Measurements from ENCODE around the gene STYXL1. TPM values are rescaled to one million over a fixed set of nuclear protein-coding genes. Genes with fewer than 3 reads are reported as not detected.

STYXL1 gene
- total RNA-seq, 2 donors from 2014 or later: 69.8 to 72.0 TPM

DNA sequence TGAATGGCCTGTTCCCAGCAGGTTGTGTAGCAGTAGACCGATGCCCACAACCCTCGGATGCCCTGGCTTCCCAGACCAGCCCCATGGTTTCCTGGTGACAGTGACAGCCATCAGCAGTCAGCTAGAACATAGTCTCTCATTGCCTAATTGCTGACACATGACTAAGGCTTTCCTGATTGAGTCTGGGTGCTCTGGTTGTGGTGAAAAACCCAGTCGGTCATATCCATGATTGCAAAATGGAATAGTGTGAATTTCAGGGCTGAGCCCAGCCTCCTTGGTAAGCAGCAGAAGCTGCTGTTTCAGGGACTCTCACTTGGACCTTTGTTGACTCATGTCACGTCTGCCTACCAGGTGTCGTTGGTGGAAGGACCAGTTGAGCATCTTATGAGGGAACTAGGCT is 96.3 kb downstream of the STYXL1 start:
- Histone ChIP-seq H3K27me3 (ENCODE audit: control insufficient read depth, insufficient read depth, low read length, poor library complexity, severe bottlenecking) (no peaks in the 10 kb centered on the region), H3K27ac (ENCODE audit: low read depth, low read length) (no peak overlapping the region), H3K4me1 (ENCODE audit: control insufficient read depth, insufficient read depth, low read length) (no peaks in the 10 kb centered on the region), H3K9me3 (ENCODE audit: control insufficient read depth, low read length) (no peaks in the 10 kb centered on the region), H3K4me3 (ENCODE audit: low read length) (no peak overlapping the region), H3K36me3 (ENCODE audit: control insufficient read depth, insufficient read depth, low read length) (peaks cover 24% of the 10 kb centered on the region), H3K9ac (ENCODE audit: extremely low read depth, low read length, poor library complexity, severe bottlenecking) (no peak overlapping the region)
- peaks cover 13% of the 10 kb centered on the region for H3K9me3 Mint-ChIP-seq
- H3K36me3 Mint-ChIP-seq (ENCODE audit: low read depth): peaks cover 35% of the 10 kb centered on the region
- H3K27me3 Mint-ChIP-seq (ENCODE audit: insufficient read depth): no peaks in the 10 kb centered on the region
- H3K27ac Mint-ChIP-seq: no peak overlapping the region
- TF ChIP-seq, protein P1, sequence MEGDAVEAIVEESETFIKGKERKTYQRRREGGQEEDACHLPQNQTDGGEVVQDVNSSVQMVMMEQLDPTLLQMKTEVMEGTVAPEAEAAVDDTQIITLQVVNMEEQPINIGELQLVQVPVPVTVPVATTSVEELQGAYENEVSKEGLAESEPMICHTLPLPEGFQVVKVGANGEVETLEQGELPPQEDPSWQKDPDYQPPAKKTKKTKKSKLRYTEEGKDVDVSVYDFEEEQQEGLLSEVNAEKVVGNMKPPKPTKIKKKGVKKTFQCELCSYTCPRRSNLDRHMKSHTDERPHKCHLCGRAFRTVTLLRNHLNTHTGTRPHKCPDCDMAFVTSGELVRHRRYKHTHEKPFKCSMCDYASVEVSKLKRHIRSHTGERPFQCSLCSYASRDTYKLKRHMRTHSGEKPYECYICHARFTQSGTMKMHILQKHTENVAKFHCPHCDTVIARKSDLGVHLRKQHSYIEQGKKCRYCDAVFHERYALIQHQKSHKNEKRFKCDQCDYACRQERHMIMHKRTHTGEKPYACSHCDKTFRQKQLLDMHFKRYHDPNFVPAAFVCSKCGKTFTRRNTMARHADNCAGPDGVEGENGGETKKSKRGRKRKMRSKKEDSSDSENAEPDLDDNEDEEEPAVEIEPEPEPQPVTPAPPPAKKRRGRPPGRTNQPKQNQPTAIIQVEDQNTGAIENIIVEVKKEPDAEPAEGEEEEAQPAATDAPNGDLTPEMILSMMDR (conservative IDR thresholded peaks at IDR 0.05): no peak
- 97 to 100% methylated on average over 1 to 5 of the region's 5 CpGs for WGBS, 2 experiments (ENCODE audit: insufficient coverage in 1 of 2, insufficient read length in 1 of 2)
- DNase-seq: no peak
- H3K4me1 Mint-ChIP-seq: peaks cover 3% of the 10 kb centered on the region
- no peak overlapping the region for H3K4me3 Mint-ChIP-seq

DNA sequence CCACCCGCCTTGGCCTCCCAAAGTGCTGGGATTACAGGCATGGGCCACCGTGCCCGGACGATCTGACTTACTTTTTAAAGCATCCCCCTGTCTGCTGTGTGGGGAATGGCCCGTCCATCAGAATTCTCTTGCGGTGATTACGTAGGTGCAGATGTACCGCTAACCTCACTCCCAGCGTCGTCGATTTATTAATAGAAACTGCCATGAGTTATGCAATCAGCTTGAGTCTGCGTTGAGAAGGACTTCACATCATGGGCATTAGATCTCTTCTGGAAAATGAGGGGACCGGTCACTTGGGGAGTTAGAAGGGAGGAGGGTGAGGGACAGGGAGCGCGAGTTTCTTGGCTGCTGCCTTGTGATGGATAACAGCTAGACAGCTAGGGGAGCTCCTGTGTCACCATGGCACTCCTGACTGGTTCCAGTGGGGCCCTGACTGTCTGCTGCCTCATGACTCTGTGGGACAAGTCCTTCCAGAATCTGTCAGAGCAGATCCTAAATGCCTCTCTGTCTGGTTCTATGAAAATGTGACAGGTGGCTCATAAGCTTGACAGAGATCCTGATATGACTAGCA is 97.6 kb downstream of the STYXL1 start:
- Mint-ChIP-seq H3K4me3 (no peak overlapping the region), H3K27me3 (ENCODE audit: insufficient read depth) (no peaks in the 10 kb centered on the region), H3K4me1 (no peaks in the 10 kb centered on the region), H3K9me3 (peaks cover 13% of the 10 kb centered on the region), H3K27ac (no peak overlapping the region), H3K36me3 (ENCODE audit: low read depth) (peaks cover 23% of the 10 kb centered on the region)
- TF ChIP-seq, protein P1 (conservative IDR thresholded peaks at IDR 0.05): peak; percentile 38
- H3K27me3 ChIP-seq (ENCODE audit: control insufficient read depth, insufficient read depth, low read length, poor library complexity, severe bottlenecking): no peaks in the 10 kb centered on the region
- no peaks in the 10 kb centered on the region for H3K4me1 ChIP-seq (ENCODE audit: control insufficient read depth, insufficient read depth, low read length)
- 93 to 95% methylated on average over 14 to 15 of the region's 15 CpGs for whole genome bisulfite sequencing, 2 experiments (ENCODE audit: insufficient coverage in 1 of 2, insufficient read length in 1 of 2)
- no peak overlapping the region for H3K27ac ChIP-seq (ENCODE audit: low read depth, low read length)
- no peak overlapping the region for H3K4me3 ChIP-seq (ENCODE audit: low read length)
- H3K9ac ChIP-seq (ENCODE audit: extremely low read depth, low read length, poor library complexity, severe bottlenecking): no peak overlapping the region
- H3K9me3 ChIP-seq (ENCODE audit: control insufficient read depth, low read length): no peaks in the 10 kb centered on the region
- H3K36me3 ChIP-seq (ENCODE audit: control insufficient read depth, insufficient read depth, low read length): peaks cover 11% of the 10 kb centered on the region
- DNase-seq: no peak

DNA sequence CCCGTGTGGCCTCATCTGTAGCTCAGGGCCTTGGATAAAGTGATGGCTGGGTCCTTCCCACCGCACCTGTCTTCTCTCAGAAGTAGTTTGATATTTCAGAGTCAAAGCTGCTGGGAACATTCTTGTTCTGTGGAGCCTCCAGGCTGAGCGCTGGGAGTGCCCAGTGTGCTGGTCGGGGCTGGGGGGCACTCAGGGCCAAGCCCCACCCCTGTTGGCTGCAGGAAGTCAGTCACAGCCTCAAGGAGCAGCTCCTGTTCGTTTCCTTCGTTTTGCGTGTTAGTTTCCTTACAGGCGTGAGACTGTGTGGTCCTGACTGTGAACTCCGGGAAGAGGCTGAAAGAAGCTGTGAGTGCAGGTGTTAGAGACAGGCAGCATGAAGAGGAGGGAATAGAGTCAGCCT is 99.6 kb downstream of the STYXL1 start:
- Histone ChIP-seq H3K27ac (ENCODE audit: low read depth, low read length) (peak overlapping the region; percentile 24), H3K36me3 (ENCODE audit: control insufficient read depth, insufficient read depth, low read length) (peaks cover 4% of the 10 kb centered on the region), H3K4me3 (ENCODE audit: low read length) (no peak overlapping the region), H3K4me1 (ENCODE audit: control insufficient read depth, insufficient read depth, low read length) (no peaks in the 10 kb centered on the region), H3K27me3 (ENCODE audit: control insufficient read depth, insufficient read depth, low read length, poor library complexity, severe bottlenecking) (no peaks in the 10 kb centered on the region), H3K9me3 (ENCODE audit: control insufficient read depth, low read length) (no peaks in the 10 kb centered on the region), H3K9ac (ENCODE audit: extremely low read depth, low read length, poor library complexity, severe bottlenecking) (no peak overlapping the region)
- WGBS, 2 experiments (ENCODE audit: insufficient coverage in 1 of 2, insufficient read length in 1 of 2): 93 to 96% methylated on average over 8 to 9 of the region's 9 CpGs
- H3K36me3 Mint-ChIP-seq (ENCODE audit: low read depth): peaks cover 11% of the 10 kb centered on the region
- H3K4me3 Mint-ChIP-seq: no peak overlapping the region
- H3K27me3 Mint-ChIP-seq (ENCODE audit: insufficient read depth): no peaks in the 10 kb centered on the region
- peak overlapping the region; percentile 45 for H3K27ac Mint-ChIP-seq
- DNase-seq: no peak
- peaks cover 10% of the 10 kb centered on the region for H3K9me3 Mint-ChIP-seq
- TF ChIP-seq, protein P1 (conservative IDR thresholded peaks at IDR 0.05): no peak
- H3K4me1 Mint-ChIP-seq: no peaks in the 10 kb centered on the region

Other genes with a start within 250 kb of the STYXL1 start
- gene CCL24, start 234.2 kb downstream of the STYXL1 start, total RNA-seq: not detected
- gene RHBDD2, start 169.0 kb downstream of the STYXL1 start, total RNA-seq: 10 to 100 TPM; 51.6 to 68.9 TPM
- 10 to 100 TPM; 85.2 to 92.9 TPM for gene POR, start 132.8 kb downstream of the STYXL1 start, total RNA-seq
- 10 to 100 TPM; 18.8 to 19.1 TPM for gene TMEM120A, start 53.4 kb downstream of the STYXL1 start, total RNA-seq
- 100 to 1,000 TPM; 211 to 253 TPM for gene MDH2, start 106 bp upstream of the STYXL1 start, total RNA-seq
- 1 to 10 TPM; 4.1 to 5.0 TPM for gene SRRM3, start 153.9 kb upstream of the STYXL1 start, total RNA-seq